ENCODE results near the gene GLIS2.

The GLIS2 gene

DNA sequence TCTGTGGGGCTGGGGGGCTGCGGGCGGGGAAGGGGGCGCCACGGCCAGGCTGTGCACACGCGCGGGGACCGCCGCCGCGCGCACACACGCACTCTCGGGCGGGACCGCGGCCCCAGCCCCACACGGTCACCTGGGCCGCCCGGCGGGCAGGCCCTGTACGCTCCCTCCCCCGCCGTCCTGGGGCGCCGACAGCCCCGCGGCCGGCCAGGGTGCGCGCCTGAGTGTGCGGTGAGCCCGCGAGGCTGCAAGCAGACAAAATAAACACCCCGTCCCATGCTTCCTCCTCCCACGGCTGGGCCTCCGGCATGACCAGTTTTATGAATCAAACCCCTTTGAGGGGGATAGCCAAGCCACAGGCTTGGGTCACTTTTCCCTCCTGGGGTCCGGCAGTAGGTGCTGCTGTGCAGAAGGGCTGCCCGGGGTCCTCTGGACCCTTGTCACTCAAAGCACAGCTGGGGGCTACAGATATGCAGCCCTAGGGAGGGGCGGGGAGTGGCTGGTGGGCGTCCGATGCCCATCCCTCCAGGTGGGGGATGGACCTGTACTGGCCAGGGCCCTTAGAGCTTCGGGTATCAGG is 56.2 kb downstream of the GLIS2 start:
- Histone ChIP-seq H3K27ac (no peak overlapping the region), H3K4me3 (ENCODE audit: low read depth, low read length) (no peak overlapping the region), H3K9me3 (ENCODE audit: severe bottlenecking) (no peaks in the 10 kb centered on the region), H3K36me3 (no peaks in the 10 kb centered on the region), H3K27me3 (ENCODE audit: insufficient read depth, low read depth, severe bottlenecking) (no peaks in the 10 kb centered on the region)
- DNase-seq = no peak
- TF ChIP-seq, protein P1, sequence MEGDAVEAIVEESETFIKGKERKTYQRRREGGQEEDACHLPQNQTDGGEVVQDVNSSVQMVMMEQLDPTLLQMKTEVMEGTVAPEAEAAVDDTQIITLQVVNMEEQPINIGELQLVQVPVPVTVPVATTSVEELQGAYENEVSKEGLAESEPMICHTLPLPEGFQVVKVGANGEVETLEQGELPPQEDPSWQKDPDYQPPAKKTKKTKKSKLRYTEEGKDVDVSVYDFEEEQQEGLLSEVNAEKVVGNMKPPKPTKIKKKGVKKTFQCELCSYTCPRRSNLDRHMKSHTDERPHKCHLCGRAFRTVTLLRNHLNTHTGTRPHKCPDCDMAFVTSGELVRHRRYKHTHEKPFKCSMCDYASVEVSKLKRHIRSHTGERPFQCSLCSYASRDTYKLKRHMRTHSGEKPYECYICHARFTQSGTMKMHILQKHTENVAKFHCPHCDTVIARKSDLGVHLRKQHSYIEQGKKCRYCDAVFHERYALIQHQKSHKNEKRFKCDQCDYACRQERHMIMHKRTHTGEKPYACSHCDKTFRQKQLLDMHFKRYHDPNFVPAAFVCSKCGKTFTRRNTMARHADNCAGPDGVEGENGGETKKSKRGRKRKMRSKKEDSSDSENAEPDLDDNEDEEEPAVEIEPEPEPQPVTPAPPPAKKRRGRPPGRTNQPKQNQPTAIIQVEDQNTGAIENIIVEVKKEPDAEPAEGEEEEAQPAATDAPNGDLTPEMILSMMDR (IDR thresholded peaks at IDR 0.05; ENCODE audit: low read depth, low read length) = no peak

DNA sequence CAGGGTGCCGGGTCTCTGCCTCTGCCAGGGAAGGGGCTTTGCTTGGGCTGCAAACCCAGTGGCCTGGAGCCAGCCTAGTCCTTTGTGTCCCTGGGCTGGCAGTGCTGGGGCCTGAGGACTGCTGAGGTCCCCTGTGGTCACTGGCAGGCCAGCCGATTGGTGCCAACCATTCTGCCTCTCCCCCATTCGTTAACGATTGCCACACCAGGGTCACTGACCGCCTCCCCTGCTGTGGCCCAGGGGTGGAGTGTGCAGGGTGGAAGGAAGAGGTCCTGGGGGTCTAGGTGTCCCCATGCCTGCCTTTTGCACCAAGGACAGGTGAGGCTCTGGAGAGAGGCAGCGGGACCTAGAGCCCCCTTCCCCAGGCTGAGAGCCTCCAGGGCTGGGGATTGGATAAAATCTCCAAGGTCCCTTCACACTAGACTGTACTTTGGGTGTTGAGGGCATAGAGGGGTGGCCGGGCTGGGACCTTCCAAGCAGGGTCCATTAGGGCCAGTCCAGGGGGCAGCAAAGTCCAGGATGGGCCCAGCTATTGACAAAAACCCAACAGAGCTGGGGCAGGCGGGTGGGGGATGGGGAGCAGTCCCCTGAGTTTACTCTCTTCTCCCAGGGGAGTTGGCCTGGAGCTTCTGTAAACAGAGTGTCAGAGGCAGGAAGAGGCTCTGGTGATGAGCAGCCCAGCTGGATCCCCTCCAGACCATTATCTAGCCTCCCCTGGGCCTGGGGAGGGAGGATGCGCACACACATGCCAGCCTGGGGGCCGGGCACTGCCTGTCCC is 56.9 kb downstream of the GLIS2 start:
- Histone ChIP-seq H3K9me3 (ENCODE audit: severe bottlenecking) (no peaks in the 10 kb centered on the region), H3K4me3 (ENCODE audit: low read depth, low read length) (no peak overlapping the region), H3K27me3 (ENCODE audit: insufficient read depth, low read depth, severe bottlenecking) (no peaks in the 10 kb centered on the region), H3K36me3 (no peaks in the 10 kb centered on the region), H3K27ac (no peak overlapping the region)
- DNase-seq = no peak
- TF ChIP-seq, protein P1 (IDR thresholded peaks at IDR 0.05; ENCODE audit: low read depth, low read length) = no peak

DNA sequence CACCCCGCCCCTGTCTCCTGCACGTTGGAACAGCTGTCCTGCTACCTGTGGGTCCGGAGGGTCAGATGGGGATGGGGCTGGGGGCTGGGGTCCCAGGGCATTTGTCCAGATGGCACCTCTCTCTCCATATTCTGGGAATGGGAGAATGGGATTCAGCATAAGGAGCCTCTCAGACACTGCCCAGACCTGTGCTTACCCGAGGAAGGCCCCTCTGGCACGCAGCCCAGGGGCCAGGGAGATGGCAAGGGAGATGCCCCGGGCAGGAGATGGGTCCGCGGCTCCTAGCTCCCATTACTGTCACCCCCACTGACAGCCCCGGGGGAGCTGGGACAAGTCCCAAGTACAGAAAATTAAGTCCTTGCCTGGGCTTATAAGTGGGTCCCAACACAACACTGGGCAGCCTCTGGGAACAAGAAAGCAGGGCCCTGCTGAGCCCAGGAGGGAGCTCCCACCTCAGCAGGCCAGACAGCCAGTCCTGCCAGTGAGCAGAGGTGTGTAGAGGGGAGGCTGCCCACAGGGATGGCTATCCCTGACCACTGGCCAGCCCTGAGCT is 57.6 kb downstream of the GLIS2 start:
- Histone ChIP-seq H3K27ac (no peak overlapping the region), H3K4me3 (ENCODE audit: low read depth, low read length) (no peak overlapping the region), H3K27me3 (ENCODE audit: insufficient read depth, low read depth, severe bottlenecking) (no peaks in the 10 kb centered on the region), H3K9me3 (ENCODE audit: severe bottlenecking) (no peaks in the 10 kb centered on the region), H3K36me3 (no peaks in the 10 kb centered on the region)
- TF ChIP-seq, protein P1 (IDR thresholded peaks at IDR 0.05; ENCODE audit: low read depth, low read length) = no peak
- no peak for DNase-seq

DNA sequence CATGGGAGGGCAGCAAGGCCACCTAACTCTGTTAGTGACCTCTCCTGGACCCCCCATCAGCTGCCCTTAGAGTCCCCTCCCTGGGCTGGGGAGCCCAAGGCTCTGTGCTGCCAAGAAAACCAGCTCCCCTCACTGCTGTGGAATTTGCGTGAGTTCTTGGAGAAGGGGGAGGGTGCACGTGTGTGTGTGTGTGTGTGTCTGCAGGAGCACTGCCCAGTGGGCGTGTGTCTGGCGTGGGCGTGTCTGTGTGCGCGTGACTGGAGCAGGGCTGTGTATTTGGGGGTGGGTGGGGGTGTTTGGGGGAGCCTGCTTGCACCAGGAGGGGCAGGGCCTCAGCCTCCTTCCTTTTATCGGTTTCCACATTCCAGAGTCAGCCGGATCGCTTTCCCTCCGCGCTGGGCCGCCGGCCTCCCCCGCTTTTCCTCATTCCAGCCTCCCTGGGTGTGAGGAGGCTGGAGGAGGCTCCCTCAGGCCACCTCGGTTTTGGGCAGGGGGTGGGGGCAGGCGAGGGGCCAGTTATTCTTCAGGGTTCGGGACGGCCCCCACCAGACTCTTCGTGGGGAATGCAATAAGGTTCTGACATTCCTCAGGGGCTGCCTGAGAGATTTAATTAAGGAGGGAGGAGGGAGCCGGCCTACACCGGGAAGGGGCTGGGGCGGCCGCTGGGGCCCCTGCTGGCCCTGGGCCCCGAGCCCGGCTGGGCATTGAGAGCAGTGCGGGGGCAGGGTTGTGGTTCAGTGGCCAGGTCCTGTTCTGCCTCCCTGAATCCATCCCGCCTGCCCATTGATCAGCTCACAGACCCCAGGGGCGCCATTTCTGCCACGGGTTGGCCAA is 58.3 kb downstream of the GLIS2 start:
- DNase-seq = no peak
- Histone ChIP-seq H3K9me3 (ENCODE audit: severe bottlenecking) (no peaks in the 10 kb centered on the region), H3K36me3 (no peaks in the 10 kb centered on the region), H3K27me3 (ENCODE audit: insufficient read depth, low read depth, severe bottlenecking) (no peaks in the 10 kb centered on the region), H3K4me3 (ENCODE audit: low read depth, low read length) (no peak overlapping the region), H3K27ac (no peak overlapping the region)
- TF ChIP-seq, protein P1 (IDR thresholded peaks at IDR 0.05; ENCODE audit: low read depth, low read length) = no peak

DNA sequence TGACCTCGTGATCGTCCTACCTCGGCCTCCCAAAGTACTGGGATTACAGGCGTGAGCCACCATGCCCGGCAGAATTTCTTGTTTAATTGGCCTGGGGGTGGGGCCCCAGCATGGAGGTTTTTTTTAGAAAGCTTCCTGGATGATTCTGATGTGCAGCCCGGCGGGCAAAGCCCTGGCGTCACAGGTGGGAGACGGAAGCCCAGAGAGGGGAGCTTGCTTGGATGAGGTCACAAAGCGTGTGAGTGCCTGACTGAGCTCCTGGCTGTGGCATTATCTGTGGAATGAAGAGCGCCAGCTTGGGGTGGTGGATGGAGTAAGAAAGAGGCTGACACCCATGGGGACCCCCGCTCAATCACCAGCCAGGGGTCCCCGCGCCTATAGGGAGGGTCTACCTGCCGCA is 59.9 kb downstream of the GLIS2 start:
- Histone ChIP-seq H3K4me3 (ENCODE audit: low read depth, low read length) (no peak overlapping the region), H3K27me3 (ENCODE audit: insufficient read depth, low read depth, severe bottlenecking) (no peaks in the 10 kb centered on the region), H3K27ac (no peak overlapping the region), H3K36me3 (no peaks in the 10 kb centered on the region), H3K9me3 (ENCODE audit: severe bottlenecking) (no peaks in the 10 kb centered on the region)
- TF ChIP-seq, protein P1 (IDR thresholded peaks at IDR 0.05; ENCODE audit: low read depth, low read length) = no peak
- no peak for DNase-seq

Measured in WERI-Rb-1 (cell line).